ENCODE data around the gene HMOX1. TPM values are rescaled to one million over a fixed set of nuclear protein-coding genes. Genes with fewer than 3 reads are reported as not detected.

Gene HMOX1
- total RNA-seq, 6 experiments from 2014 or later, result 15.7 to 255 (median 47.2) TPM

- Histone ChIP-seq H3K27me3 (no peaks in the 10 kb centered on the region), H3K27ac (no peak overlapping the region), H3K36me3 (no peaks in the 10 kb centered on the region), H3K4me3 (no peak overlapping the region), H3K9me3 (no peaks in the 10 kb centered on the region), H3K4me1 (no peaks in the 10 kb centered on the region)
- no peak for ATAC-seq
- intact Hi-C loops (cut with DNase I), result no loop called here
- DNase-seq, result no peak
- WGBS (ENCODE audit: insufficient coverage, low coverage, low lambda C conversion rate, missing lambda C conversion rate), result 80% methylated on average over 2 of the region's 9 CpGs
- no peak for TF ChIP-seq CTCF (IDR thresholded peaks at IDR 0.05)
- TF ChIP-seq POLR2A (IDR thresholded peaks at IDR 0.05), result no peak
Measured at GRCh38 chr22:35441489-35442100, 60.7 kb downstream of the HMOX1 start.

GRCh38 chr22:35442471-35442870 lies 61.6 kb downstream of the HMOX1 start:
- ATAC-seq (no peak), DNase-seq (no peak)
- no peaks in the 10 kb centered on the region for H3K4me1 ChIP-seq
- no peak overlapping the region for H3K27ac ChIP-seq
- WGBS (ENCODE audit: insufficient coverage, low coverage, low lambda C conversion rate, missing lambda C conversion rate), result 84% methylated on average over 6 of the region's 6 CpGs
- H3K36me3 ChIP-seq, result no peaks in the 10 kb centered on the region
- intact Hi-C loops (cut with DNase I), result no loop called here
- no peaks in the 10 kb centered on the region for H3K9me3 ChIP-seq
- TF ChIP-seq POLR2A (IDR thresholded peaks at IDR 0.05), result no peak
- TF ChIP-seq CTCF (IDR thresholded peaks at IDR 0.05), result no peak
- H3K27me3 ChIP-seq, result no peaks in the 10 kb centered on the region
- no peak overlapping the region for H3K4me3 ChIP-seq

- ATAC-seq (no peak), DNase-seq (no peak)
- Histone ChIP-seq H3K27ac (no peak overlapping the region), H3K4me1 (no peaks in the 10 kb centered on the region), H3K36me3 (no peaks in the 10 kb centered on the region), H3K4me3 (no peak overlapping the region), H3K9me3 (no peaks in the 10 kb centered on the region), H3K27me3 (no peaks in the 10 kb centered on the region)
- WGBS (ENCODE audit: insufficient coverage, low coverage, low lambda C conversion rate, missing lambda C conversion rate), result 47% methylated on average over 3 of the region's 6 CpGs
- intact Hi-C loops (cut with DNase I), result no loop called here
- TF ChIP-seq POLR2A (IDR thresholded peaks at IDR 0.05) (no peak), CTCF (IDR thresholded peaks at IDR 0.05) (no peak)
Measured at GRCh38 chr22:35443338-35443737, 62.4 kb downstream of the HMOX1 start.

Small RNAs within 50 kb of the gene (microRNA-seq; reads per million reads assigned to microRNA genes)
- gene MIR3909 (12.1 to 18.7 reads per million in 2 donors), gene MIR6069 (0 reads per million in 2 donors)

Small RNAs within 50 kb of the gene (small RNA-seq; reads per million reads assigned to genes)
- 0.97 to 1.6 reads per million in 2 experiments for gene MIR3909
- 0 reads per million in 2 experiments for gene MIR6069

Other genes with a start within 250 kb of the HMOX1 start
- gene HMGXB4, start 123.6 kb upstream of the HMOX1 start, total RNA-seq, result 1 to 10 TPM; 4.6 to 8.2 (median 5.7) TPM
- gene TOM1, start 81.2 kb upstream of the HMOX1 start, total RNA-seq, result 100 to 1,000 TPM in 2 of 6 experiments, 10 to 100 TPM in 4; 45.0 to 124 (median 54.0) TPM
- gene MCM5, start 19.0 kb downstream of the HMOX1 start, total RNA-seq, result 10 to 100 TPM in 4 of 6 experiments, 1 to 10 TPM in 2; 6.7 to 35.9 (median 13.4) TPM
- gene RASD2, start 159.7 kb downstream of the HMOX1 start, total RNA-seq, result under 1 TPM in 4 of 6 experiments, not detected in 2; 0.05 to 0.20 (median 0.07) TPM
- 10 to 100 TPM in 1 of 6 experiments, 1 to 10 TPM in 3, under 1 TPM in 2; 0.61 to 10.2 (median 1.3) TPM for gene MB, start 236.2 kb downstream of the HMOX1 start, total RNA-seq